ENCODE results near the gene TMEM170B.

The TMEM170B gene

GRCh38 chr6:11622156-11622555 lies 84.6 kb downstream of the TMEM170B start:
- no peak for DNase-seq

- no peak for DNase-seq
Observed at GRCh38 chr6:11623272-11623671, 85.7 kb downstream of the TMEM170B start.

GRCh38 chr6:11625302-11625701 lies 87.8 kb downstream of the TMEM170B start:
- no peak for DNase-seq

- no peak for DNase-seq
Observed at GRCh38 chr6:11626356-11626755, 88.8 kb downstream of the TMEM170B start.

GRCh38 chr6:11628562-11628961 lies 91.0 kb downstream of the TMEM170B start:
- DNase-seq = no peak

- DNase-seq = no peak
Observed at GRCh38 chr6:11631008-11631407, 93.5 kb downstream of the TMEM170B start.

GRCh38 chr6:11631539-11631938 lies 94.0 kb downstream of the TMEM170B start:
- no peak for DNase-seq

- DNase-seq = no peak
Observed at GRCh38 chr6:11632231-11632630, 94.7 kb downstream of the TMEM170B start.

GRCh38 chr6:11632795-11633511 lies 95.4 kb downstream of the TMEM170B start:
- DNase-seq = no peak
